Activated naive CD8-positive, alpha-beta T cell (primary cell): ENCODE measurements around the gene PSEN1.
A peak's percentile ranks its signal among the peaks of the same experiment; 100 is the strongest.

ENCODE experiments used
- H3K27ac Mint-ChIP-seq: one replicate; pipeline ENCODE4 v1.8.0; 2021; ENCODE audit warnings: mixed read lengths
- H3K27me3 Mint-ChIP-seq: one replicate; pipeline ENCODE4 v1.8.0; 2021; ENCODE audit warnings: mixed read lengths
- H3K36me3 Mint-ChIP-seq: one replicate; pipeline ENCODE4 v1.8.0; 2021; ENCODE audit warnings: mixed read lengths
- H3K4me1 Mint-ChIP-seq: one replicate; pipeline ENCODE4 v1.8.0; 2021; ENCODE audit warnings: low read depth, mixed read lengths
- H3K4me3 Mint-ChIP-seq: one replicate; pipeline ENCODE4 v1.8.0; 2021; ENCODE audit warnings: mild to moderate bottlenecking, mixed read lengths
- H3K9me3 Mint-ChIP-seq: one replicate; pipeline ENCODE4 v1.8.0; 2021; ENCODE audit warnings: low read depth, mixed read lengths

The PSEN1 gene

GRCh38 chr14:73136387-73137225 is at the start of gene PSEN1:
TSS of gene PSEN1 (plus strand) at chr14:73136507. CDS start at chr14:73148020, 11,513 bp downstream.
- H3K4me1 Mint-ChIP-seq: peaks cover 30% of the 10 kb centered on the region
- H3K36me3 Mint-ChIP-seq: peaks cover 6% of the 10 kb centered on the region
- peak within 1 kb of the TSS; percentile 92 for H3K4me3 Mint-ChIP-seq
- H3K9me3 Mint-ChIP-seq: no peaks in the 10 kb centered on the region
- peak within 1 kb of the TSS; percentile 96 for H3K27ac Mint-ChIP-seq
- no peaks in the 10 kb centered on the region for H3K27me3 Mint-ChIP-seq

GRCh38 chr14:73091044-73091443 is 45.3 kb upstream of the PSEN1 start:
- no peaks in the 10 kb centered on the region for H3K9me3 Mint-ChIP-seq
- peaks cover 6% of the 10 kb centered on the region for H3K36me3 Mint-ChIP-seq
- H3K27me3 Mint-ChIP-seq: no peaks in the 10 kb centered on the region
- H3K4me3 Mint-ChIP-seq: no peak overlapping the region
- H3K27ac Mint-ChIP-seq: no peak overlapping the region
- peaks cover 17% of the 10 kb centered on the region for H3K4me1 Mint-ChIP-seq

- Mint-ChIP-seq H3K4me3 (no peak overlapping the region), H3K36me3 (peaks cover 9% of the 10 kb centered on the region), H3K27ac (no peak overlapping the region), H3K27me3 (no peaks in the 10 kb centered on the region), H3K9me3 (no peaks in the 10 kb centered on the region), H3K4me1 (peaks cover 2% of the 10 kb centered on the region)
Observed at GRCh38 chr14:73097421-73097820, 38.9 kb upstream of the PSEN1 start.

- Mint-ChIP-seq H3K9me3 (no peaks in the 10 kb centered on the region), H3K4me1 (peaks cover 3% of the 10 kb centered on the region), H3K27ac (peak overlapping the region; percentile 1), H3K27me3 (no peaks in the 10 kb centered on the region), H3K4me3 (no peak overlapping the region), H3K36me3 (peaks cover 15% of the 10 kb centered on the region)
Observed at GRCh38 chr14:73100334-73100733, 36.0 kb upstream of the PSEN1 start.

- Mint-ChIP-seq H3K27ac (peak overlapping the region; percentile 22), H3K27me3 (no peaks in the 10 kb centered on the region), H3K36me3 (peaks cover 13% of the 10 kb centered on the region), H3K4me3 (no peak overlapping the region), H3K4me1 (peaks cover 3% of the 10 kb centered on the region), H3K9me3 (no peaks in the 10 kb centered on the region)
Observed at GRCh38 chr14:73102806-73103497, 33.4 kb upstream of the PSEN1 start.

GRCh38 chr14:73105050-73105449 is 31.3 kb upstream of the PSEN1 start:
- H3K4me3 Mint-ChIP-seq: no peak overlapping the region
- no peak overlapping the region for H3K27ac Mint-ChIP-seq
- H3K36me3 Mint-ChIP-seq: peaks cover 17% of the 10 kb centered on the region
- H3K4me1 Mint-ChIP-seq: peaks cover 3% of the 10 kb centered on the region
- H3K9me3 Mint-ChIP-seq: no peaks in the 10 kb centered on the region
- no peaks in the 10 kb centered on the region for H3K27me3 Mint-ChIP-seq

- no peak overlapping the region for H3K27ac Mint-ChIP-seq
- H3K9me3 Mint-ChIP-seq: no peaks in the 10 kb centered on the region
- H3K27me3 Mint-ChIP-seq: no peaks in the 10 kb centered on the region
- peaks cover 17% of the 10 kb centered on the region for H3K36me3 Mint-ChIP-seq
- H3K4me3 Mint-ChIP-seq: no peak overlapping the region
- peaks cover 3% of the 10 kb centered on the region for H3K4me1 Mint-ChIP-seq
Observed at GRCh38 chr14:73105727-73106126, 30.6 kb upstream of the PSEN1 start.

- peak overlapping the region; percentile 30 for H3K27ac Mint-ChIP-seq
- no peak overlapping the region for H3K4me3 Mint-ChIP-seq
- peaks cover 15% of the 10 kb centered on the region for H3K36me3 Mint-ChIP-seq
- peaks cover 18% of the 10 kb centered on the region for H3K4me1 Mint-ChIP-seq
- no peaks in the 10 kb centered on the region for H3K27me3 Mint-ChIP-seq
- H3K9me3 Mint-ChIP-seq: no peaks in the 10 kb centered on the region
Observed at GRCh38 chr14:73116079-73116665, 20.1 kb upstream of the PSEN1 start.

- Mint-ChIP-seq H3K27ac (peak overlapping the region; percentile 5), H3K4me1 (peaks cover 5% of the 10 kb centered on the region), H3K27me3 (no peaks in the 10 kb centered on the region), H3K9me3 (no peaks in the 10 kb centered on the region), H3K4me3 (no peak overlapping the region), H3K36me3 (peaks cover 13% of the 10 kb centered on the region)
Observed at GRCh38 chr14:73124180-73124894, 12.0 kb upstream of the PSEN1 start.

- Mint-ChIP-seq H3K36me3 (peaks cover 6% of the 10 kb centered on the region), H3K27me3 (no peaks in the 10 kb centered on the region), H3K9me3 (no peaks in the 10 kb centered on the region), H3K4me1 (peaks cover 5% of the 10 kb centered on the region), H3K27ac (peak overlapping the region; percentile 19), H3K4me3 (no peak overlapping the region)
Observed at GRCh38 chr14:73125169-73125588, 11.1 kb upstream of the PSEN1 start.

GRCh38 chr14:73125746-73126145 is 10.6 kb upstream of the PSEN1 start:
- Mint-ChIP-seq H3K27ac (peak overlapping the region; percentile 0), H3K4me1 (peaks cover 5% of the 10 kb centered on the region), H3K4me3 (no peak overlapping the region), H3K27me3 (no peaks in the 10 kb centered on the region), H3K36me3 (peaks cover 6% of the 10 kb centered on the region), H3K9me3 (no peaks in the 10 kb centered on the region)

- Mint-ChIP-seq H3K27ac (peak overlapping the region; percentile 25), H3K9me3 (no peaks in the 10 kb centered on the region), H3K36me3 (peaks cover 3% of the 10 kb centered on the region), H3K4me3 (no peak overlapping the region), H3K4me1 (peaks cover 19% of the 10 kb centered on the region), H3K27me3 (no peaks in the 10 kb centered on the region)
Observed at GRCh38 chr14:73133795-73134194, 2.5 kb upstream of the PSEN1 start.

- Mint-ChIP-seq H3K4me1 (peaks cover 28% of the 10 kb centered on the region), H3K9me3 (no peaks in the 10 kb centered on the region), H3K27ac (peak overlapping the region; percentile 96), H3K36me3 (peaks cover 6% of the 10 kb centered on the region), H3K27me3 (no peaks in the 10 kb centered on the region), H3K4me3 (peak overlapping the region; percentile 92)
Observed at GRCh38 chr14:73136085-73136386, 271 bp upstream of the PSEN1 start.

- no peaks in the 10 kb centered on the region for H3K27me3 Mint-ChIP-seq
- H3K9me3 Mint-ChIP-seq: no peaks in the 10 kb centered on the region
- H3K36me3 Mint-ChIP-seq: peaks cover 4% of the 10 kb centered on the region
- H3K27ac Mint-ChIP-seq: no peak overlapping the region
- peaks cover 47% of the 10 kb centered on the region for H3K4me1 Mint-ChIP-seq
- no peak overlapping the region for H3K4me3 Mint-ChIP-seq
Observed at GRCh38 chr14:73140811-73141323, 4.6 kb downstream of the PSEN1 start.
